Measurements from ENCODE around the gene KCNK6. TPM values are rescaled to one million over a fixed set of nuclear protein-coding genes. Genes with fewer than 3 reads are reported as not detected.

KCNK6 gene
- total RNA-seq, 1 donor from 2014 or later: 22.8 TPM

DNA sequence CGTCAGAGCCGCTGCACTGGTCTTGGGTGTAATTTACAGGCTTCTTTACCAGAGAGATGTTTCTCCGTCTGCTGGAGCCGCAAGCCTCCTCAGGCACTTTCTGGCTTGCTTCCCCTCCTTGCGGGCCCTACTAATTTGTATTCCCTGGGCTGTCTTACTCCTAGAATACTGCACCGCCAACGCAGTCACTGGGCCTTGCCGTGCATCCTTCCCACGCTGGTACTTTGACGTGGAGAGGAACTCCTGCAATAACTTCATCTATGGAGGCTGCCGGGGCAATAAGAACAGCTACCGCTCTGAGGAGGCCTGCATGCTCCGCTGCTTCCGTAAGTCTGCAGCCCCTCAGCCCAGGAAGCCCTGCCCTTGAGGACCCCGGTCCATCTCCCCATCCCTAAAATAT lies 29.7 kb upstream of the KCNK6 start:
- no peak for DNase-seq (ENCODE audit: low spot score in 2 of 2)
- TF ChIP-seq, protein P1, sequence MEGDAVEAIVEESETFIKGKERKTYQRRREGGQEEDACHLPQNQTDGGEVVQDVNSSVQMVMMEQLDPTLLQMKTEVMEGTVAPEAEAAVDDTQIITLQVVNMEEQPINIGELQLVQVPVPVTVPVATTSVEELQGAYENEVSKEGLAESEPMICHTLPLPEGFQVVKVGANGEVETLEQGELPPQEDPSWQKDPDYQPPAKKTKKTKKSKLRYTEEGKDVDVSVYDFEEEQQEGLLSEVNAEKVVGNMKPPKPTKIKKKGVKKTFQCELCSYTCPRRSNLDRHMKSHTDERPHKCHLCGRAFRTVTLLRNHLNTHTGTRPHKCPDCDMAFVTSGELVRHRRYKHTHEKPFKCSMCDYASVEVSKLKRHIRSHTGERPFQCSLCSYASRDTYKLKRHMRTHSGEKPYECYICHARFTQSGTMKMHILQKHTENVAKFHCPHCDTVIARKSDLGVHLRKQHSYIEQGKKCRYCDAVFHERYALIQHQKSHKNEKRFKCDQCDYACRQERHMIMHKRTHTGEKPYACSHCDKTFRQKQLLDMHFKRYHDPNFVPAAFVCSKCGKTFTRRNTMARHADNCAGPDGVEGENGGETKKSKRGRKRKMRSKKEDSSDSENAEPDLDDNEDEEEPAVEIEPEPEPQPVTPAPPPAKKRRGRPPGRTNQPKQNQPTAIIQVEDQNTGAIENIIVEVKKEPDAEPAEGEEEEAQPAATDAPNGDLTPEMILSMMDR (IDR thresholded peaks at IDR 0.05): no peak
- H3K4me1 ChIP-seq: no peaks in the 10 kb centered on the region
- no peak overlapping the region for H3K4me3 ChIP-seq
- H3K27me3 ChIP-seq: no peaks in the 10 kb centered on the region
- no peak overlapping the region for H3K27ac ChIP-seq
- H3K9me3 ChIP-seq: no peaks in the 10 kb centered on the region
- intact Hi-C loops (cut with DNase I): no loop called here
- H3K36me3 ChIP-seq: peaks cover 66 to 90% of the 10 kb centered on the region in 2 donors

DNA sequence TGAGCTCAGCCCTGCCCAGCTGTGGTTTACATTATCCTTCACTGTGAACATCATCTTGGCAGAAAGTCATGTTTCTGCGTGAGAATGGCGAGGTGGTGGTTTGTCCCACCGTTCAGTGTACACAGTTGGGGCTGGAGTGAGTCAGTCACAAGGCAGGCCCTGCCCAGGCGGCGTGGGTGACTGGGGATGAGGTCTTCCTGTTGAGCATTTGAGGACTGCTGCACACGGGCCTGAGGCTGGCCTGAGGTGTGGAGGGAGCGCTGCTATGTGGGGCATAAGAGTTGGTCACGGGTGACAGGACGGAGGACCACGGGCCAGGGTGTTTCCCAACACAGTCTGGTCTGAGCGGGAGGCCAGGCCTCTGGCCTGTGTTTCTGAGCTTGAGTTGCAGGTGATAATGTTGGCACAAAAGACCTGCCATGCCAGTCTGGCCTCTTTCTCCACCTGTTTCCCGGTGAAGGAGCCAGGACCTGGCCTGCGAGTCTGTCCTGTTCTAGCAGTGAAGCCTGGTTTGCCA lies 29.0 kb upstream of the KCNK6 start:
- TF ChIP-seq, protein P1 (IDR thresholded peaks at IDR 0.05): no peak
- no peaks in the 10 kb centered on the region for H3K4me1 ChIP-seq
- no peaks in the 10 kb centered on the region for H3K27me3 ChIP-seq
- H3K36me3 ChIP-seq: peaks cover 62 to 83% of the 10 kb centered on the region in 2 donors
- no peaks in the 10 kb centered on the region for H3K9me3 ChIP-seq
- no peak overlapping the region for H3K4me3 ChIP-seq
- H3K27ac ChIP-seq: no peak overlapping the region
- intact Hi-C loops (cut with DNase I): no loop called here
- DNase-seq (ENCODE audit: low spot score in 2 of 2): no peak

DNA sequence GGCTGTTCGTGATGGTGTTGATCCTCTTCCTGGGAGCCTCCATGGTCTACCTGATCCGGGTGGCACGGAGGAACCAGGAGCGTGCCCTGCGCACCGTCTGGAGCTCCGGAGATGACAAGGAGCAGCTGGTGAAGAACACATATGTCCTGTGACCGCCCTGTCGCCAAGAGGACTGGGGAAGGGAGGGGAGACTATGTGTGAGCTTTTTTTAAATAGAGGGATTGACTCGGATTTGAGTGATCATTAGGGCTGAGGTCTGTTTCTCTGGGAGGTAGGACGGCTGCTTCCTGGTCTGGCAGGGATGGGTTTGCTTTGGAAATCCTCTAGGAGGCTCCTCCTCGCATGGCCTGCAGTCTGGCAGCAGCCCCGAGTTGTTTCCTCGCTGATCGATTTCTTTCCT lies 27.8 kb upstream of the KCNK6 start:
- H3K27ac ChIP-seq: no peak overlapping the region
- H3K4me3 ChIP-seq: no peak overlapping the region
- intact Hi-C loops (cut with DNase I): no loop called here
- no peak for DNase-seq (ENCODE audit: low spot score in 2 of 2)
- H3K4me1 ChIP-seq: no peaks in the 10 kb centered on the region
- no peaks in the 10 kb centered on the region for H3K9me3 ChIP-seq
- peaks cover 58 to 72% of the 10 kb centered on the region in 2 donors for H3K36me3 ChIP-seq
- TF ChIP-seq, protein P1 (IDR thresholded peaks at IDR 0.05): no peak
- H3K27me3 ChIP-seq: no peaks in the 10 kb centered on the region

DNA sequence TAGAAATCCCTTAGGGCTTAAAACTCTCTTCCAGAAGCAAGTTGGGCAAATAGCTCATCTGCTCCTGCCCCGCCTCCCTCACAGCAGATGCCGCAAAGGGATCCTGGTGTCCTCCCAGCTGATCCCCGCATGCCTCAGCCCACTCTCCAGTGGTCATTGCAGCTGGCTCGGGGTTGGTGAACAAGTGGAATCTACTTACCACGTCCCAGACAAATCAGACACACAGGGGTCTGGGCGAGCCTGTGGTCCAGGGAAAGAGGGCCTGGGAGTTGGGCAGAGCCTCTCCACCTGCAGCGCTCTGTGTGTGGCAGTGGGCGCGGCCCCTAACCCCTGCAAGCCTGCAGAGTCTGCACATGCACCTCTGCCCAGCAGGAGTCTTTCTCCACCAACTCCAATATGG lies 26.4 kb upstream of the KCNK6 start:
- intact Hi-C loops (cut with DNase I): no loop called here
- peaks cover 50 to 60% of the 10 kb centered on the region in 2 donors for H3K36me3 ChIP-seq

DNA sequence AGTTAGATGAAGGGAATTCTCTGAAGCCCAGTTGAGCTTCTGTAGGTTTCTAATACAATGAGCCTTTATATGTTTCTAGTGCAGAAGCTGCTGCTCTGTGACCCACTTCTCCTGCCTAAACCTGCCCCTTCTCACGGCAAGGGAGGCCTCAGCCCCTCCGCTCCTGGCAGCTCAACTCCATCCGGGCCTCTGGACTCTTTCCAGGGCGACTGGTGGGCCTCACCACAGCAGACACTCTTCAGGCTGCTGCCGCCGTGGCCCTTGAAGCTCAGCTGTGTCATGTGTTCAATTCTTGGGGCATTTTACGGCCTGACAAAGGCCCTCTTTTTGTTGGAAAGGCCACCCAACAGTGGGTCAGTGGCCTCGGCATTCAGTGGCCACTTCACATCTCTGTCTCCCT lies 25.6 kb upstream of the KCNK6 start:
- Histone ChIP-seq H3K27me3 (no peaks in the 10 kb centered on the region), H3K9me3 (no peaks in the 10 kb centered on the region), H3K27ac (no peak overlapping the region), H3K4me1 (peaks cover 0 to 7% of the 10 kb centered on the region in 2 donors), H3K4me3 (no peak overlapping the region), H3K36me3 (peaks cover 42 to 52% of the 10 kb centered on the region in 2 donors)
- intact Hi-C loops (cut with DNase I): no loop called here
- no peak for DNase-seq (ENCODE audit: low spot score in 2 of 2)
- TF ChIP-seq, protein P1 (IDR thresholded peaks at IDR 0.05): no peak

More for the DNA sequence above, 26.4 kb upstream of the KCNK6 start:
- Histone ChIP-seq H3K27me3 (no peaks in the 10 kb centered on the region), H3K4me1 (peaks cover 0 to under 1% of the 10 kb centered on the region in 2 donors), H3K9me3 (no peaks in the 10 kb centered on the region), H3K4me3 (no peak overlapping the region), H3K27ac (no peak overlapping the region)
- DNase-seq (ENCODE audit: low spot score in 2 of 2): no peak
- TF ChIP-seq, protein P1 (IDR thresholded peaks at IDR 0.05): no peak

Data from ascending aorta (tissue), 2 donors.